ENCODE measurements around the gene FAM3D. TPM values are rescaled to one million over a fixed set of nuclear protein-coding genes. Genes with fewer than 3 reads are reported as not detected.

FAM3D gene
- total RNA-seq, 4 donors from 2014 or later = not detected

DNA sequence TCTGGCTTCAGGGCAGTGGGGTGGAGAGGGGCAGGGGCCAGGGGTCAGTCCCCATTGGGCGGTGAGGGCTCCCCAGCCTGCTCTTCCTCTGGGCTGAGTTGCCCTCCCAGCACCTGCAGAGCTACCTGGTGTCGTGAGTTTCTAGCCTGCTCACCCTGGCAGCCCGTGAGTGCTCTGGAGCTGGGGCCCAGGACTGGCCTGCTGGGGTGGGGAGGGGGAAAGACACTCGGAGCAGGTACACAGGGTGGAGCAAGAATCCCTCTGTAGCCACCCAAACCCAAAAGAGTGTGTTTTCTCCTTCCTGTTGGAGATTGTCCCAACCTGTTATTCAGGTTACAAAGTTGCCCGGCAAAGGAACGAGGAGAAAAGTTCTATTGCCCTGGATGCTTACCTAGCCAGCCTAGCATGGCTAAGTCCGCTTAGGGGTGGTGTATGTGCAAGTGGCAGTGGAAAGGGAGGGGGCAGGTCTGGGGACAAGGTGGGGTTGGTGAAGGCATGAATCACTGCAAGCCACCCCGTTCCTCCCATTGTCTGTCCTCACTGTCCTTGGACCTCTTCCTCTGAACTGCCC is 8.9 kb downstream of the FAM3D start:
- no peak for DNase-seq (ENCODE audit: extremely low spot score)
- Histone ChIP-seq H3K4me1 (peaks cover 0 to 5% (median 3%) of the 10 kb centered on the region in 4 donors), H3K27ac (replicated peaks in 1 of 4) (no peak overlapping the region), H3K27me3 (peaks cover 0 to 11% (median 0%) of the 10 kb centered on the region in 4 donors), H3K9me3 (no peaks in the 10 kb centered on the region), H3K4me3 (no peak overlapping the region), H3K36me3 (no peaks in the 10 kb centered on the region)
- intact Hi-C loops (cut with DNase I) = no loop called here
- TF ChIP-seq EP300 (IDR thresholded peaks at IDR 0.05) = no peak
- TF ChIP-seq POLR2A (IDR thresholded peaks at IDR 0.05; ENCODE audit: low read depth) = no peak
- TF ChIP-seq, protein P1, sequence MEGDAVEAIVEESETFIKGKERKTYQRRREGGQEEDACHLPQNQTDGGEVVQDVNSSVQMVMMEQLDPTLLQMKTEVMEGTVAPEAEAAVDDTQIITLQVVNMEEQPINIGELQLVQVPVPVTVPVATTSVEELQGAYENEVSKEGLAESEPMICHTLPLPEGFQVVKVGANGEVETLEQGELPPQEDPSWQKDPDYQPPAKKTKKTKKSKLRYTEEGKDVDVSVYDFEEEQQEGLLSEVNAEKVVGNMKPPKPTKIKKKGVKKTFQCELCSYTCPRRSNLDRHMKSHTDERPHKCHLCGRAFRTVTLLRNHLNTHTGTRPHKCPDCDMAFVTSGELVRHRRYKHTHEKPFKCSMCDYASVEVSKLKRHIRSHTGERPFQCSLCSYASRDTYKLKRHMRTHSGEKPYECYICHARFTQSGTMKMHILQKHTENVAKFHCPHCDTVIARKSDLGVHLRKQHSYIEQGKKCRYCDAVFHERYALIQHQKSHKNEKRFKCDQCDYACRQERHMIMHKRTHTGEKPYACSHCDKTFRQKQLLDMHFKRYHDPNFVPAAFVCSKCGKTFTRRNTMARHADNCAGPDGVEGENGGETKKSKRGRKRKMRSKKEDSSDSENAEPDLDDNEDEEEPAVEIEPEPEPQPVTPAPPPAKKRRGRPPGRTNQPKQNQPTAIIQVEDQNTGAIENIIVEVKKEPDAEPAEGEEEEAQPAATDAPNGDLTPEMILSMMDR (IDR thresholded peaks at IDR 0.05) = no peak
- TF ChIP-seq POLR2AphosphoS5 (IDR thresholded peaks at IDR 0.05) = no peak
- 88% methylated on average over 7 of the region's 8 CpGs for WGBS

DNA sequence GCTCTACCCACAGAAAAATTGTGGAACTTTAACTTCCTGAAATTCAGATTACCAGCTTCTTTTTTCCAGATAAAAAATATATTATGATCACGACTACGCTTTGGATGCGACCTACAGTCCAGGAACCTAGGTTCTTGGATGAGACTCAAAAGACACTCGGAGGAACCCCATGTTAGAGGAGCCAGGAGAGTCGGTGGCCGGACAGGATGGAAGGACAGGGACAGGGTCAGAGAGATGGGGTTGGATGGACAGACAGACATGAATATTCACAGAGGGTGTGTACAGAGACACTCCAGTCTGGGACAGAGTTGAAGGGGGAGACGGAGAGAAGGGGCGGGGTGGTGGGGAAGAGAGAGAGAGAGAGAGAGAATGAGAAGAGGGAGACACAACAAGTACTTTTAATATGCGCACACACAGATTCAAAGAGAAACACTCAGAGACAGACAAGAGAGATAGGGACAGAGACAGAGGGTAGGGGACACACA is 9.5 kb downstream of the FAM3D start:
- peaks cover 0 to 11% (median 0%) of the 10 kb centered on the region in 4 donors for H3K27me3 ChIP-seq
- intact Hi-C loops (cut with DNase I) = no loop called here
- no peak for DNase-seq (ENCODE audit: extremely low spot score)
- no peaks in the 10 kb centered on the region for H3K36me3 ChIP-seq
- no peak overlapping the region for H3K27ac ChIP-seq (replicated peaks in 1 of 4)
- 79% methylated on average over 9 of the region's 9 CpGs for WGBS
- H3K4me3 ChIP-seq = no peak overlapping the region
- H3K4me1 ChIP-seq = peaks cover 0 to 5% (median 3%) of the 10 kb centered on the region in 4 donors
- no peaks in the 10 kb centered on the region for H3K9me3 ChIP-seq
- TF ChIP-seq, protein P1 (IDR thresholded peaks at IDR 0.05) = no peak
- no peak for TF ChIP-seq POLR2AphosphoS5 (IDR thresholded peaks at IDR 0.05)
- no peak for TF ChIP-seq POLR2A (IDR thresholded peaks at IDR 0.05; ENCODE audit: low read depth)
- no peak for TF ChIP-seq EP300 (IDR thresholded peaks at IDR 0.05)

DNA sequence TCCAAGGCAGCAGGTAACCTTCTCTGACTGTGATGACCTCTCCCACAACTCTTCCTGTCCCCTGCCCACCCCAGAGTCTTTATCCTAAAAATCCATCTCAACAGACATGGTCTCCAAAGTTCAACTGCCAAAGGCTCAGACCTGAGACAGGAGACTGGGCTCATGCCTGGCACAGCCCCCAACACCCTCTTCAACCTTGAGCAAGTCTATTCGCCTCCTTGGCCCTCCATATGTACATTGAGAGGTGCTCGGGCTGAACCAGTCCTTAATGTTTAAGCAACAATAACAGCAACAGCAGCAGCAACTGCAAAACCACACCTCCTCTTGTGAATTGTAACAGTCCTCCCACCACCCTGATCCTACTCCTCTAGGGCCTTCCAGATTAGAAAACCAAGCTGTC is 9.9 kb downstream of the FAM3D start:
- H3K9me3 ChIP-seq = no peaks in the 10 kb centered on the region
- TF ChIP-seq POLR2AphosphoS5 (IDR thresholded peaks at IDR 0.05) = no peak
- TF ChIP-seq POLR2A (IDR thresholded peaks at IDR 0.05; ENCODE audit: low read depth) = no peak
- TF ChIP-seq EP300 (IDR thresholded peaks at IDR 0.05) = no peak
- TF ChIP-seq, protein P1 (IDR thresholded peaks at IDR 0.05) = no peak
- H3K4me3 ChIP-seq = no peak overlapping the region
- no peaks in the 10 kb centered on the region for H3K36me3 ChIP-seq
- DNase-seq (ENCODE audit: extremely low spot score) = no peak
- H3K4me1 ChIP-seq = peaks cover 0 to 5% (median 3%) of the 10 kb centered on the region in 4 donors
- H3K27me3 ChIP-seq = peaks cover 0 to 11% (median 0%) of the 10 kb centered on the region in 4 donors
- WGBS = 86% methylated on average over 2 of the region's 2 CpGs
- intact Hi-C loops (cut with DNase I) = no loop called here
- H3K27ac ChIP-seq (replicated peaks in 1 of 4) = no peak overlapping the region

DNA sequence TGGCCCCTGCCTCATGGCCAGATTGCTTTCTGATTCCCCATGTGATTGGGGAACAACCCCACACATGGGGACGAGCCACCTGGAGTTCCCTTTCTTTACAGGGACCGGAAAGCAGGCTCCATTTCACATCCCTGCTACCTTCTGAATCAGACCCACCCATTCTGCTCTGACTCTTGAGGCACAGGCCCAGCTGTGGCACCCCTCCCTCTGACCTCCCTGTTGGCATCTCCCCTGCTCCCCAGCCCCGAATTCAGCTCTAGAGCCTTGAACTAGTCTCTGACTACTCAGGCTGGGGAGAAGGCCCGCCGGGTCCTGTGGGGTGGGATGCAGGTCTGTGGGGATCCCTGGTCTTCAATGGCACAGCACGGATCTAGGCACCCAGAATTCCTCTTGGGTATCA is 12.1 kb downstream of the FAM3D start:
- H3K27ac ChIP-seq (replicated peaks in 1 of 4) = no peak overlapping the region
- intact Hi-C loops (cut with DNase I) = no loop called here
- no peaks in the 10 kb centered on the region for H3K36me3 ChIP-seq
- no peaks in the 10 kb centered on the region for H3K9me3 ChIP-seq
- 71% methylated on average over 4 of the region's 6 CpGs for WGBS
- no peak overlapping the region for H3K4me3 ChIP-seq
- no peak for DNase-seq (ENCODE audit: extremely low spot score)
- TF ChIP-seq POLR2A (IDR thresholded peaks at IDR 0.05; ENCODE audit: low read depth) (no peak), POLR2AphosphoS5 (IDR thresholded peaks at IDR 0.05) (no peak), EP300 (IDR thresholded peaks at IDR 0.05) (no peak)
- TF ChIP-seq, protein P1 (IDR thresholded peaks at IDR 0.05) = no peak
- H3K27me3 ChIP-seq = peaks cover 0 to 11% (median 0%) of the 10 kb centered on the region in 4 donors
- H3K4me1 ChIP-seq = peaks cover 0 to 4% (median 1%) of the 10 kb centered on the region in 4 donors
